NCI-H748 treated with DMSO at 0.1 percent for 48 hours (cell line): ENCODE measurements around the gene KCNN2.
A peak's percentile ranks its signal among the peaks of the same experiment; 100 is the strongest.

Experiments used
- DNase-seq: peaks from one replicate; lab custom pipeline; 2025; lab: John Stamatoyannopoulos, UW

The KCNN2 gene

DNA sequence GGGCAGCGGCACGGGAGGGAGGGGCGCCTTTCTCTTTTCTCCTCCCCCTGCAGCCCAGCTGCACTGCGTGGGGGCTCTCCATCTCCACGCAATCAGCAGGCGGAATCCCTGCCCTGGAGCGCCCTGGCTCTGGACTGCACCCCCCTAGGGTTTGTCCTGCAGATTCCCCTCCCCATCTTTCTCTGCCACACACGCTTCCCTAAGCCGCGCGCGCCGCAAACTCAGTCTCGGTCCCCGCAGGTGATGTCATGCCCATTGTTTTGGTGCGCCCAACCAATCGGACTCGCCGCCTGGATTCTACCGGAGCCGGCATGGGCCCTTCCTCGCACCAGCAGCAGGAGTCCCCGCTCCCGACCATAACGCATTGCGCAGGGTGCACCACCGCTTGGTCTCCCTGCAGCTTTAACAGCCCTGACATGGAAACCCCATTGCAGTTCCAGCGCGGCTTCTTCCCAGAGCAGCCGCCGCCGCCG, at the start of gene KCNN2:
Gene KCNN2 (plus strand): TSS at position 347 of the 473 bp plus-strand sequence. CDS start 70 bp downstream, at position 417.
- DNase-seq: peak; percentile 79

DNA sequence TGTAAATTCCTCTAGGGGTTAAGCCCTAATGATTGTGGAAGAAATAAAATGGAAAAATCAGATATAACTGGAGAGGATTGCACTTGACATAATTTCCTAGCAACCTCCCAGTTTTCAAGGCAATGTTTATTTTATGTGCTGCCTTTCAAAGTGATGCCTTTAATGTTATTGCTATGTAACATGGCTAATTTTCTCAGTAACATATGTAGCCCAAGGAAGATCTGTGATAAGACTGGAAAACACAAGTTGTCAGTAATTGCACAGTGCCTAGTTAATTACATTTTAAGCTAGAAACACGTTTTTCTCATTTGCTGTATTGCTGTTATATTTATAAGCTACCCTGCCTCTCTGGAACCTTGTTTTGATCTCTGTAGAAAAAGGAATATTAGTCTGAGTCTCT, 49.2 kb upstream of the KCNN2 start:
- no peak for DNase-seq

DNA sequence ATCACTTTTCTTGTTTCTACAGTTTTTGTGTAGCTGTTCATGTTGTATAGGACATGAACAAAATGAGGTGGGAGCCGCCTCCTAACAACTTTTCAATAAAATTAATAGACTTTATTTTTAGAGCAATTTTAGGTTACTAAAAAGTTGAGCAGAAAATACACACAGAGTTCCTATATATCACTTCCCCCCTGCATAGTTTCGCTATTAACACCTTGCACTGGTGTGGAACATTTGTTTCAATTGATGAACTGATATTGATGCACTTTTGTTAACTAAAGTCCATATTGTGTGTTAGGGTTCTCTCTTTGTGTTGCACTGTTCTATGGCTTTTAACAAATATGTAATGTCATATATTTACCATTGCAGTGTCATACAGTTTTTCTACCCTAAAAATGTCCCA, 47.8 kb upstream of the KCNN2 start:
- no peak for DNase-seq

DNA sequence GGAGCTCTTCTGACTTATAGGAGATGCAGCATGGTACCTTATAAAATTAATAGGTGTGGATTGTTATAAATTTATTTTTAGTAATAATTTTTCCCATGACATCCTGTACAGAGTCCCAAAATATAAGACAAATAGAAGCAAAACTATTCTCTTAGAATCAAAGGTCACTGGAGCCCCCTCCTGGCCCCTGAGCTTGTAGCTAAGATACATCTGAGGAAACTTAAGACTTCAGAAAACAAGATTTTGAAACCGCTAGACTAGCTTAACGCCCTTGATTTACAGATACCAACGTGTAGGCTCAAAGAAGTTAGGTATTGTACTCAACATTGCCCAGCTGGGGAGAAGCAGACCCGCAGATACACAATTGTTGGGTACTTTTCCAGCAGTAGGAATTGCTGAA, 45.7 kb upstream of the KCNN2 start:
- DNase-seq: no peak

DNA sequence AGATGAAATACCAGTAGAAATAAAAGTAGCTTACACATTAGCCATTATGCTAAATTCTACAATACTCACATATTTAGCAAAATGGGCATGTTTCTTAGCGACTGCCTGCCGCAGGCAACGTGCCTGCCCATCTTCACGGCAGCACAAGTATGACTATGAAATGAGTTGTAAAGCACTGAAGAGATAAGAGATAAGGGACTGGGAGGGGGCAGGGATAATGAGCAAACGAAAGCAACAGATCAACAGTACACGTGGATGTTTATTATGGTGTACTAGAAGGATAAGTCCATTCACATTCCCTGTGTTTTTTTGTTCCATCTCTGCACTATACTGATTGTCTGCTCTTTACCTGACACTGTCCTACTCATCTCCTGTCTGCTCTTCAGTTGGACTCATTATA, 44.1 kb upstream of the KCNN2 start:
- DNase-seq: no peak

DNA sequence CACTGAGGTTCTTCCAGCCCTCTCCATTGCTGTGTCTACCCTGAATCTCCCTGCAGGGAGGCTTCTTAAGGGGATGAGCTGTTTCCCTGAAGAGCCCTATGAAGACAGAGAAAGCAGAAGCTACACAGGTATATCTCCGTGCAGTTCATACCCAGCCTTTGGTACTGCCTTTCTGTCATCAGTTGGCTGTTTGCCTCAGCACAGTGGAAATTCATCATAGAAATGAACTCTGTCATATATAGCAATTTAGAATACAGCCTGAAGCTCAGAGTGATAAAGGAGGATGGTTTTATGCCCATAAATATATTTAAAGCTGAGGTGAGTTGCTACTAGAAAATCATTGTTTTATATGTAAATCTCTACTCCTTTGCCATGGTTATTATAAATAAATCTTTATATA, 42.6 kb upstream of the KCNN2 start:
- no peak for DNase-seq

GRCh38 chr5:114319821-114320220, 42.0 kb upstream of the KCNN2 start:
- DNase-seq: no peak

DNA sequence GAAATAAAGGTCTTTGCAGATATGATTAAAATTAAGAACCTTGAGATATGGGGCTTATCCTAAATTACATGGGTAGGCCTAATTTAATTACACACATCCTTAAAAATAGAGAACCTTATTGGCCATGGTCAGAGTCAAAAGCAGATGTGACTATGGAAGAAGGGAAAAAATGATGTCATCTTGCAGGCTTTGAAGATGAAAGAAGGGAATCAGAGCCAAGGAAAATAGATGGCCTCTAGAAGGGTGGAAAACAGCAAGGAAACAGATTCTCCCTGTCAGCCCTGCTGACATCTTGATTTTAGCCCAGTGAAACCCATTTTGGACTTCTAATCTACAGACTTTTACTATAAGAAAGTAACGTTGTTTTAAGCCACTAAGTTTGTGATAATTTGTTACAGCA, 37.6 kb upstream of the KCNN2 start:
- DNase-seq: no peak

- no peak for DNase-seq
Measured at GRCh38 chr5:114325541-114325940, 36.3 kb upstream of the KCNN2 start.

GRCh38 chr5:114327474-114327873, 34.4 kb upstream of the KCNN2 start:
- DNase-seq: no peak

- DNase-seq: no peak
Measured at GRCh38 chr5:114327987-114328386, 33.9 kb upstream of the KCNN2 start.

- no peak for DNase-seq
Measured at GRCh38 chr5:114330916-114331531, 30.8 kb upstream of the KCNN2 start.

DNA sequence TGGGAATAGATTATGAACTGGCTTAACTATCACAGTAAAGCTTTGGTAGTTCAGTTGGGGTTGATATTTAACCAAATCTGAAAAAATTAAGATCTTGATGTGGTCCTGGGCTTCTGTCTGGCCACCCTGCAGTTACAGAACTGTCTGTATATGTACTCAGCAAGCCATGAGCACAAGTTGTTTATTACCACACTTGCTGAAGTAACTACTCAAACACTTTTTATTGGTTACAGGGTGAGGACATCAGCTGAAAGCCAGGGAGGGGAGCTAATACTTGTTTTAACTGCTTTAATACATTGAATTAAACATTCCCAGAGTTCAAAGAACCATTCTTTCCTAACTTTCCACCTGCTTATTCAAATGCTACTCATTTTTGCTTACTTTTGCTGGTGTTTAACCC, 29.4 kb upstream of the KCNN2 start:
- DNase-seq: no peak

- no peak for DNase-seq
Measured at GRCh38 chr5:114332925-114333324, 28.9 kb upstream of the KCNN2 start.

DNA sequence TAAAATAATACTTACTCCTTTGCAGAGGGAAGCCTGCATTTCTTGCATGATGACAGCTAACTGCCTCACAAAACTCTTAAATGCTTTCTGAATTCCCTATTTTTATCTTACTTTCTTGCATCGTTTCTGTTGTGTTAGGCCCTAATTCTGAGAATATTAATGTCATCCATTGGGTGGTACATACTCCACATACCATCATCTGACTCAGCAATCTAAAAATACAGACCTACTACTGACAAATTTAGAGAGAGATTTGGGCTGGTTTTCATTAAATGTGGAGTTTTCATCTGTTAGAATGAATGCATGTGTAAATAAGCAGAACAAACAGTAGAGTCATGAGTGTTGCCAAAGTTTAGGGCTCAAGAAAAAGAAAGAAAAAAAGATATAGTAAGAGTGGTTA, 26.5 kb upstream of the KCNN2 start:
- no peak for DNase-seq

DNA sequence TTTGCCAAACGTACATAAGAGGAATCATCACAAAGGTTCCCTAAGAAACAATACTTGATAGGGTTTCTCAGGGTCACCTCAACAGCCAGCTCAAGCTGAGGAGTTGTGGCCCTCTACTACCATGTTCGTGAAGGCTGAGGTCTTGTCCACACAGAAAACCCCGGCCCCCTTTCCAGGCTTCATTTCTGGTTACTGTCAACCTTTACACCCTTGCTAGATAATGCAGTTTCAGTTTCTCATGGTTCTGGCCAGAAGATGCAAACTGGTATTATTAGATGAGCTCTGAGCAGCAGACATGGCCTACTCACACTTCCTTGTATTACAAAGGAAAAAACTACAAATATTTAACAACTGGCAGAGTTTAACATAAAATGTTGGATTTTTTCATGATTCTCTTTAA, 22.8 kb upstream of the KCNN2 start:
- DNase-seq: no peak

- DNase-seq: no peak
Measured at GRCh38 chr5:114346181-114346580, 15.7 kb upstream of the KCNN2 start.

GRCh38 chr5:114355086-114355830, 6.6 kb upstream of the KCNN2 start:
- DNase-seq: no peak

- DNase-seq: no peak
Measured at GRCh38 chr5:114358329-114358728, 3.5 kb upstream of the KCNN2 start.

DNA sequence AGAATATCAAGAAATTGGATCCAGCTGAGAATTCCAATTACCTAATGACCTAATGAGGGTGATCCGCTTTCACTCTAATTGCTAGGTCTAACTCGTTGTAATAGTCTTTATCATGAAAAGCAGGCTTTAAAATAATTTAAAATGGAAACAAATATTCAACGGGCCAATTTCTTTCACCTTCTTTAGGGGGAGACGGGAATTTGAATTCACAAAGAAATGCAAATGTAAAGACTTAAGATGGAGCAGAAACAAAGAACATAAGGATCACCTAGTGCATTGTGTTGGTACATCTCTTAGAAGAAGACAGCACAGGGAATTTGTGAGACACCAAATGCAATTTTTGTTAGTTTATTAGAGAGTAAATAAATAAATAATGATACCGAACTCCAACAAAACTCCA, 1.5 kb upstream of the KCNN2 start:
- peak; percentile 4 for DNase-seq

GRCh38 chr5:114360816-114361723, 800 bp upstream of the KCNN2 start:
- peak; percentile 14 for DNase-seq

DNA sequence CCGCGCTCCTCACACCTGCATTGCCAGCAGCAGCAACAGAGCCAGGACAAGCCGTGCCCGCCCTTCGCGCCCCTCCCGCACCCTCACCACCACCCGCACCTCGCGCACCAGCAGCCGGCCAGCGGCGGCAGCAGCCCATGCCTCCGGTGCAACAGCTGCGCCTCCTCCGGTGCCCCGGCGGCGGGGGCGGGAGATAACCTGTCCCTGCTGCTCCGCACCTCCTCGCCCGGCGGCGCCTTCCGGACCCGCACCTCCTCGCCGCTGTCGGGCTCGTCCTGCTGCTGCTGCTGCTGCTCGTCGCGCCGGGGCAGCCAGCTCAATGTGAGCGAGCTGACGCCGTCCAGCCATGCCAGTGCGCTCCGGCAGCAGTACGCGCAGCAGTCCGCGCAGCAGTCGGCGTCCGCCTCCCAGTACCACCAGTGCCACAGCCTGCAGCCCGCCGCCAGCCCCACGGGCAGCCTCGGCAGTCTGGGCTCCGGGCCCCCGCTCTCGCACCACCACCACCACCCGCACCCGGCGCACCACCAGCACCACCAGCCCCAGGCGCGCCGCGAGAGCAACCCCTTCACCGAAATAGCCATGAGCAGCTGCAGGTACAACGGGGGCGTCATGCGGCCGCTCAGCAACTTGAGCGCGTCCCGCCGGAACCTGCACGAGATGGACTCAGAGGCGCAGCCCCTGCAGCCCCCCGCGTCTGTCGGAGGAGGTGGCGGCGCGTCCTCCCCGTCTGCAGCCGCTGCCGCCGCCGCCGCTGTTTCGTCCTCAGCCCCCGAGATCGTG, 517 bp downstream of the KCNN2 start:
- DNase-seq: no peak
